Measurements from ENCODE around the gene ARL6IP1.
"Not testable (repeated sequence)": the region's sequence is repeated elsewhere in the genome, so short reads cannot be mapped to it uniquely, and the experiment has no call there.

GRCh38 chr16:18776334-18776733 is 25.0 kb downstream of the ARL6IP1 start:
- TF ChIP-seq CTCF (conservative IDR thresholded peaks at IDR 0.05 in 1 of 2, IDR thresholded peaks at IDR 0.05 in 1 of 2; ENCODE audit: extremely low read depth in 1 of 2, insufficient read depth in 1 of 2, low read depth in 1 of 2, low read length in 2 of 2); EZH2 (IDR thresholded peaks at IDR 0.05; ENCODE audit: borderline replicate concordance, low read length): not testable (repeated sequence)
